Lung microvascular endothelial cell (primary cell): Measurements from ENCODE around the gene ADCY10. TPM values are rescaled to one million over a fixed set of nuclear protein-coding genes. Genes with fewer than 3 reads are reported as not detected.
"Not testable (repeated sequence)": the region's sequence is repeated elsewhere in the genome, so short reads cannot be mapped to it uniquely, and the experiment has no call there.

Experiments used
- DNase-seq, 2 donors: peaks; one replicate each; pipeline versions ENCODE4 v3.0.0 to v3.0.0-alpha.2; 2010; ENCODE audit warnings: low read depth in 2 of 2
- total RNA-seq: library from RNA; depleted of rRNA; stranded (reverse); fragments of >200 nt; gene quantifications from 2 replicates; pipeline ENCODE4 v1.2.1, GENCODE V29; 2014

The ADCY10 gene
- total RNA-seq, 1 donor from 2014 or later = not detected

GRCh38 chr1:167815650-167816049 is 98.3 kb downstream of the ADCY10 start:
- DNase-seq = no peak

DNA sequence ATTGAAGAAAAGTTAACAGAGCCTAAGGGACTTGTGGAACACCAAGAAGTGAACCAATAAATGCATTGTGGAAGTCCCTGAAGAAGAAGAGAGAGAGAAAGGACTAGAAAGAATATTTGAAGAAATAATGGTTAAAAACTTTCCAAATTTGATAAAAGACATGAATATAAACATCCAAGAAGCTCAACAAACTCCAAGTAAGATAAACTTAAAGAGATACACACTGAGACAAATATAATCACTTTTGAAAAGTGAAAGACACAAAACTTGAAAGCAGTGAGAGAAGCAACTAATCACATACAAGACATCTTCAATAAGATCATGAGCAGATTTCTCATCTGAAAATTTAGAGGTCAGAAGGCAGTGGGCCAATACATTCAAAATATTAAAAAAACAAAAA is 101.0 kb downstream of the ADCY10 start:
- no peak for DNase-seq

- no peak for DNase-seq
Measured at GRCh38 chr1:167808690-167809089, 105.2 kb downstream of the ADCY10 start.

GRCh38 chr1:167808104-167808503 is 105.8 kb downstream of the ADCY10 start:
- peak in 1 of 2 donors; percentile 71 for DNase-seq

GRCh38 chr1:167806676-167807075 is 107.3 kb downstream of the ADCY10 start:
- not testable (repeated sequence) for DNase-seq

GRCh38 chr1:167806235-167806634 is 107.7 kb downstream of the ADCY10 start:
- not testable (repeated sequence) for DNase-seq

DNA sequence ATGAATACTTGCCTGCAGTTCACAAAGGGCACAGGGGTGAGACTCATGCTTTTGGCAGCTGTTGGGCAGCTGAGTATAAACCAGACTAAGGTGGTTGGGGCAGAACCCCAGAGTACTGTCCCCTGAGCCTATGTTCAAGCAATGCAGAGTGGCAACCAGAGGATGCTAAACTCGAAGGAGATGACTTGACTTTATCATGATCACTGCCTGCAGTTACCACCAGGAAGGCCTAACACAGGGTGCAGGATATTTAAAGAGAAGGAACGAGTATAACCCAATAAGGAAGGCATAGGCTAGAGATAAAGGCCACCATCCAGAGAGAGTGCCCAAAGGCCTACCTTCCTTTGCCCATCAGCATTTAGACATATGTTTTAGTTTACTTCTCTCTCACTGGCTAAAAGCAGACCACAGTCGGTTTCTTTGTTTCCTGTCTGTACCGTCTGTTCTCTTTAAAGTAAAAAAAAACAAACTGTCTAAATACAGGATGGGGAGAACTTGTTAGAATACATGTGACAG is 108.8 kb downstream of the ADCY10 start:
- no peak for DNase-seq

GRCh38 chr1:167803358-167804207 is 110.4 kb downstream of the ADCY10 start:
- peak; percentile 90 to 96 for DNase-seq

- DNase-seq = no peak
Measured at GRCh38 chr1:167802235-167802634, 111.7 kb downstream of the ADCY10 start.

DNA sequence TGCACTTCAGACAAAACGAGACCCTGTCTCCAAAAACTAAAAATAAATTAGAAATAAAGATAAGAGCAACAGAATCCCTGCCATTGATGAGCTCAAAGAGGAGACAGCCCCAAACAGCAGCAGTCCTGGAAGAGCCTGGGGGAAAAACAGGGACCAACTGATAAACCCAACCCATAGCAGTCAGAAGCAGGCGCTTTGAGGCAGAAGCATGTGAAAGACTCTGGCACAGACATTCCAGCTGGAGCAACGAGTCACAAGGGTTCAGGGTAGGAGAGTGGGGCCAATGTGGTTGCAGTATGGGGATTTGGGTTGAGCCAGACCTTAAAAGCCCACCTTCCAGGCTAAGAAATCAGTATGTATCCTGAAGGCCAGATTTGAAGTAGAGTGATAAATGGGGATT is 113.7 kb downstream of the ADCY10 start:
- DNase-seq = no peak

DNA sequence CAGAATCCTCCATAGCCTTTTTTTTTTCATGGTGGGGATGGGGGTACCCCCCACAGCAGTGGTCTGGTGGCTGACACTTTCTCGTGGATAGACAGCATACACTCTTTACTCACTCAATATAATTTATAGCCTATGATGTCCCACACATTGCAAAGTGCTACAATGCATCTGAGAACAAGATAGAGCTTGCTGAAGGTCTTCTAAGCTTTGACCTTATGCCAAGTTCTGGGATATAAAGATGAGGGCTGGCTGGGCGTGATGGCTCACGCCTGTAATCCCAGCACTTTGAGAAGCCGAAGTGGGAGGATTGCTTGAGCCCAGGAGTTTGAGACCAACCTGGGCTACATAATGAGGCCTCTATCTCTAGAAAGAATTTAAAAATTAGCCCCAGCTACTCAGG is 114.2 kb downstream of the ADCY10 start:
- DNase-seq = no peak

- no peak for DNase-seq
Measured at GRCh38 chr1:167798952-167799351, 115.0 kb downstream of the ADCY10 start.

DNA sequence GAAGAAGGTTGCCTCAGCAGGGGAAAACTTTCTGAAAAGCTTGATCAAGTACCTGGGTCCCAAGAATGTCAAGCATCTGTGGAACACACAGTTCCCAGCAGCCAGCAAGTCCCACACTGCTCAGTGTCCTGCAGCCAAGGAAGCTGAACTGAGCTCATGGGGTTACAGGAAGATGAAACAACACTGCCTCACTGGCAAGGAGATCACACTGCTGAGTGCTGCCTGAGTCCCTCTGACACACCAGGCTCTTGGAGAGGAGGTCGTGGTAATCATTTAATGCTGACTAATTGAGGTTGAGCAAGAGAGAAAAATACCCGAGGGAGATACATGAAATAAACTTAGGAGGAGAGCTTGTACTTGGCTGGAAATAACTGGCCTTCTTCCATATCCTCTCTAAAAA is 116.9 kb downstream of the ADCY10 start:
- DNase-seq = peak; percentile 22 to 95

GRCh38 chr1:167795810-167796740 is 117.9 kb downstream of the ADCY10 start:
- peak; percentile 50 to 58 for DNase-seq

DNA sequence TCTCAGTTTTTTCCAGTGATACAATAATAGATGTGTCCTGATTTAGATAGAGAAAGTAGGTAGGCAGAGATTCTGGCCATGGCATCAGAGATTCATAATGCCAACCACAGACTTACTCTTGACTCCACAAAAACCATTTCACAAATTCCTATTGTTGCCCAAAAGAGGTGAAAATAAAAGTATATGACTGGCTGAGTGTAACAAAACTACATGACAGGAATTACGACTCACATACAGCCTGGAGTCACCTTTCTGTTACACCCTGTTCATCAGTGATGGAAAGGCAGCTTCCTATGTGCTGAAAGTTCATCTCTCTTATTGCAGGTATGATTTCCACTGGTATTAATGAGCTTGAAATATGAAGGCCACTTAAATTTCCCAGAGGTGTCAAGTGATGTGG is 119.9 kb downstream of the ADCY10 start:
- no peak for DNase-seq

GRCh38 chr1:167792188-167792565 is 121.8 kb downstream of the ADCY10 start:
- DNase-seq = no peak

GRCh38 chr1:167791281-167792187 is 122.4 kb downstream of the ADCY10 start:
- DNase-seq = no peak

GRCh38 chr1:167790117-167790516 is 123.8 kb downstream of the ADCY10 start:
- no peak for DNase-seq

DNA sequence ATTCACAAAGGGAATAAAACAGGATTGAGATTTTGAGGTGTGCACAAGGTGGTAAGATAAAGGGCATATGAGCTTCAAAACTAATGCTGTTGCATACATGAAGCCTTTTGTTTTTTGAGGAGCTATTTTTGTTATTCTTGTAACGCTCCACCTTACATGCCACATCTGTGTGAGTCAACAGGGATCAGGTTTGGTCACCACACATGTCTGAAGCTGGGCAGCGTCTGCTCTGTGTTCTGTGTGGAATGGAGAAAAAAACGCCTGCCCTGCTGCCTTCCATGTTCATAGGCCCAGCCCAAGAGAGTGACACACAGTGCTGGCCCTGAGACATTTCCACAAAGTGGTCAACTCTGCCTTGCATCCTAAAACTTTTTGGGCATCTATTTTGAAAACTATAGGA is 124.4 kb downstream of the ADCY10 start:
- no peak for DNase-seq

- DNase-seq = no peak
Measured at GRCh38 chr1:167786502-167786901, 127.4 kb downstream of the ADCY10 start.
